ENCODE results near the gene RIPOR2.

RIPOR2 gene

GRCh38 chr6:24840187-24840586, 95.6 kb downstream of the RIPOR2 start:
- 100% methylated on average over 2 of the region's 2 CpGs for WGBS (ENCODE audit: insufficient coverage)
- no peak for DNase-seq
- H3K4me1 ChIP-seq (ENCODE audit: control extremely low read depth in 1 of 4, control insufficient read depth in 4 of 4, insufficient read depth in 4 of 4, low read length in 3 of 4) = no peaks in the 10 kb centered on the region
- H3K4me3 ChIP-seq (ENCODE audit: control insufficient read depth in 1 of 7, extremely low read depth in 1 of 7, insufficient read depth in 4 of 7, low read depth in 2 of 7, low read length in 6 of 7) = no peak overlapping the region
- peaks cover 11 to 64% (median 40%) of the 10 kb centered on the region in 4 experiments for H3K36me3 ChIP-seq (ENCODE audit: control insufficient read depth in 4 of 4, insufficient read depth in 4 of 4, low read length in 3 of 4)
- CTCF ChIA-PET = no interaction called here
- POLR2A ChIA-PET = no interaction called here
- no peaks in the 10 kb centered on the region for H3K27me3 ChIP-seq (replicated peaks in 2 of 5; ENCODE audit: control insufficient read depth in 4 of 5, insufficient read depth in 5 of 5, low read length in 4 of 5)
- no peak overlapping the region for H3K27ac ChIP-seq (ENCODE audit: insufficient read depth in 1 of 2, low read depth in 1 of 2, low read length in 2 of 2, poor library complexity in 1 of 2, severe bottlenecking in 2 of 2)
- no peaks in the 10 kb centered on the region for H3K9me3 ChIP-seq (ENCODE audit: control extremely low read depth in 1 of 5, control insufficient read depth in 4 of 5, insufficient read depth in 2 of 5, low read depth in 1 of 5, low read length in 4 of 5)

GRCh38 chr6:24838994-24839393, 96.8 kb downstream of the RIPOR2 start:
- H3K27me3 ChIP-seq (replicated peaks in 2 of 5; ENCODE audit: control insufficient read depth in 4 of 5, insufficient read depth in 5 of 5, low read length in 4 of 5) = no peaks in the 10 kb centered on the region
- CTCF ChIA-PET = interaction anchor here (1.0 kb wide), 1 partner anchor 180 kb away, joined by 3 read pairs; no protein-coding TSS in a partner anchor
- no peak overlapping the region for H3K27ac ChIP-seq (ENCODE audit: insufficient read depth in 1 of 2, low read depth in 1 of 2, low read length in 2 of 2, poor library complexity in 1 of 2, severe bottlenecking in 2 of 2)
- no peak overlapping the region for H3K4me3 ChIP-seq (ENCODE audit: control insufficient read depth in 1 of 7, extremely low read depth in 1 of 7, insufficient read depth in 4 of 7, low read depth in 2 of 7, low read length in 6 of 7)
- no peaks in the 10 kb centered on the region for H3K4me1 ChIP-seq (ENCODE audit: control extremely low read depth in 1 of 4, control insufficient read depth in 4 of 4, insufficient read depth in 4 of 4, low read length in 3 of 4)
- DNase-seq = no peak
- peaks cover 0 to 1% (median 0%) of the 10 kb centered on the region in 5 experiments for H3K9me3 ChIP-seq (ENCODE audit: control extremely low read depth in 1 of 5, control insufficient read depth in 4 of 5, insufficient read depth in 2 of 5, low read depth in 1 of 5, low read length in 4 of 5)
- WGBS (ENCODE audit: insufficient coverage) = 88% methylated on average over 3 of the region's 5 CpGs
- H3K36me3 ChIP-seq (ENCODE audit: control insufficient read depth in 4 of 4, insufficient read depth in 4 of 4, low read length in 3 of 4) = peaks cover 11 to 69% (median 38%) of the 10 kb centered on the region in 4 experiments
- POLR2A ChIA-PET = no interaction called here

DNA sequence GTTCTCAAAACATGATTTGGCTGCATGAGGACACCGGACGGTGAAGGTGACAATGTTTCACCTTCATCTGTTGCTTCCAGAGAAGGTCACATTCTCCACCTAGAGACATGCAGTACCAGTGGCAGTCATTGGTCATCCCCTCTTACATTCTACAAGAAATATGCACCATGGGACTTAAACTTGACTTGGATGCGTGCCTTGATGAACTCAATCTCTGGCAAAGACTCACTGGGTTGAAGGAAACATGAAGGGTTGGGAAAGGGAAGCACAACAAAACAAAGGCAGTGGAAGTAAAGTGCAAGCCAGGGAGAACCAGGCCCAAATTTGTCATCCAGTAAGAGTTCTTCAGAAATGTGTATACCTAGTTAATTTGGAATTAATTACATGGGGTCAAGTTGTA, 97.7 kb downstream of the RIPOR2 start:
- CTCF ChIA-PET = interaction anchor here (0.6 kb wide), 1 partner anchor 1261 kb away, joined by 3 read pairs; no protein-coding TSS in a partner anchor

DNA sequence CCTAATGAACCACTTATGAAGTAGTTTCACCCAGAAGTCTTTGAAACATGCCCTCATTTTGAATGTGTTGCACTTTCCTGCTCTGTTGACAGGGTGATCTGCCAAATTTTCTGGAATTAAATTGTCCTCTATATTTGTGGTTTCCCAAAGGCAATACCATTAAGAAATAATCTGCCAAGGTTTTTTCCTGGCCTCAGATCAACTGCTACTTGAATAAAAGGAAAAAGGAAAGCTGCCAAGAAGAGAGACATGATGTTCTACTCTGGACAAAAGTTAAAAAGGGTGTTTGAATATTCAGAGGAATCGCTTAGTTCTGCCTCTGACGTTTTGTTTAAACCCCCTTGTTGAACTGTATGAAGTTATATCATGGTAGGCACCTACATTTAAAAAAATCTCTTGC, 99.7 kb downstream of the RIPOR2 start:
- no peak overlapping the region for H3K4me3 ChIP-seq (ENCODE audit: control insufficient read depth in 1 of 7, extremely low read depth in 1 of 7, insufficient read depth in 4 of 7, low read depth in 2 of 7, low read length in 6 of 7)
- WGBS (ENCODE audit: insufficient coverage) = no CpG with 5 or more reads among the region's 2 CpGs
- H3K27ac ChIP-seq (ENCODE audit: insufficient read depth in 1 of 2, low read depth in 1 of 2, low read length in 2 of 2, poor library complexity in 1 of 2, severe bottlenecking in 2 of 2) = no peak overlapping the region
- H3K27me3 ChIP-seq (replicated peaks in 2 of 5; ENCODE audit: control insufficient read depth in 4 of 5, insufficient read depth in 5 of 5, low read length in 4 of 5) = no peaks in the 10 kb centered on the region
- H3K36me3 ChIP-seq (ENCODE audit: control insufficient read depth in 4 of 4, insufficient read depth in 4 of 4, low read length in 3 of 4) = peaks cover 17 to 71% (median 41%) of the 10 kb centered on the region in 4 experiments
- DNase-seq = no peak
- POLR2A ChIA-PET = no interaction called here
- peaks cover 0 to 3% (median 0%) of the 10 kb centered on the region in 5 experiments for H3K9me3 ChIP-seq (ENCODE audit: control extremely low read depth in 1 of 5, control insufficient read depth in 4 of 5, insufficient read depth in 2 of 5, low read depth in 1 of 5, low read length in 4 of 5)
- H3K4me1 ChIP-seq (ENCODE audit: control extremely low read depth in 1 of 4, control insufficient read depth in 4 of 4, insufficient read depth in 4 of 4, low read length in 3 of 4) = no peaks in the 10 kb centered on the region
- CTCF ChIA-PET = interaction anchor here (1.2 kb wide), 1 partner anchor 14 kb away, joined by 3 read pairs; no protein-coding TSS in a partner anchor

More for the DNA sequence above, 97.7 kb downstream of the RIPOR2 start:
- DNase-seq = no peak
- Histone ChIP-seq H3K4me1 (ENCODE audit: control extremely low read depth in 1 of 4, control insufficient read depth in 4 of 4, insufficient read depth in 4 of 4, low read length in 3 of 4) (no peaks in the 10 kb centered on the region), H3K36me3 (ENCODE audit: control insufficient read depth in 4 of 4, insufficient read depth in 4 of 4, low read length in 3 of 4) (peaks cover 14 to 70% (median 36%) of the 10 kb centered on the region in 4 experiments), H3K27me3 (replicated peaks in 2 of 5; ENCODE audit: control insufficient read depth in 4 of 5, insufficient read depth in 5 of 5, low read length in 4 of 5) (no peaks in the 10 kb centered on the region), H3K27ac (ENCODE audit: insufficient read depth in 1 of 2, low read depth in 1 of 2, low read length in 2 of 2, poor library complexity in 1 of 2, severe bottlenecking in 2 of 2) (no peak overlapping the region), H3K9me3 (ENCODE audit: control extremely low read depth in 1 of 5, control insufficient read depth in 4 of 5, insufficient read depth in 2 of 5, low read depth in 1 of 5, low read length in 4 of 5) (peaks cover 0 to 3% (median 0%) of the 10 kb centered on the region in 5 experiments), H3K4me3 (ENCODE audit: control insufficient read depth in 1 of 7, extremely low read depth in 1 of 7, insufficient read depth in 4 of 7, low read depth in 2 of 7, low read length in 6 of 7) (no peak overlapping the region)
- POLR2A ChIA-PET = no interaction called here
- 100% methylated on average over 3 of the region's 3 CpGs for WGBS (ENCODE audit: insufficient coverage)

DNA sequence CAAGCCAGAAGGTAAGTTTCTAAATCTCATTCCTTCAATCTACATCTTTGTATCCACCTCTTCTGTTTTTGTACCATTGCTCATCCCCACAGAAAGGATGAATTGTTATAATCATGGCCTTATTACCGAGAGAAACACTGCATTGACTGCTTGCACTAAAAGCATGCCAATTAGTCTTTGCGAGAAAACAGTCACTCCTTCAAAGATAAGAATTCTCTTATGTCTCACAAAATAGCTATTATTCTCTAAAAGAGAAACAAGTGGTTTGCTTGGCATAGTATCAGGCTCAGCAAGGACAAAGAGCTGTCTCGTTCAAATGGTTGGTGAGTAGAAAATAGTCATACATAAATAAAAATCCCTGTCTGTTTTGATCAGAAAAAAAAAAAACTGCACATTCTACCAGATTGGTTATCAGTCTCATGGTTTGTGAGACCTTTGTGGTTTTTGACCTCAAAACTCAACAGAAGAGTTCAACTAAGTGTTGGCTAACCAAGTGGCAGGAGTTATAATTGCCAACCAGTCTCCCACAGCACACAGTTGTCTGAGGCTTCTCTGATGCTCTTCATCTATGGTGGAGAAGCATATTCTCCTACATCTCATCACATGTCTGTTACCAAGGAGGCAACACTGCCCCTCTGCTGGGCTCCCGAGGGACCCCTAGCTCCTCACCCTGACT, 101.9 kb downstream of the RIPOR2 start:
- no peaks in the 10 kb centered on the region for H3K4me1 ChIP-seq (ENCODE audit: control extremely low read depth in 1 of 4, control insufficient read depth in 4 of 4, insufficient read depth in 4 of 4, low read length in 3 of 4)
- POLR2A ChIA-PET = no interaction called here

DNA sequence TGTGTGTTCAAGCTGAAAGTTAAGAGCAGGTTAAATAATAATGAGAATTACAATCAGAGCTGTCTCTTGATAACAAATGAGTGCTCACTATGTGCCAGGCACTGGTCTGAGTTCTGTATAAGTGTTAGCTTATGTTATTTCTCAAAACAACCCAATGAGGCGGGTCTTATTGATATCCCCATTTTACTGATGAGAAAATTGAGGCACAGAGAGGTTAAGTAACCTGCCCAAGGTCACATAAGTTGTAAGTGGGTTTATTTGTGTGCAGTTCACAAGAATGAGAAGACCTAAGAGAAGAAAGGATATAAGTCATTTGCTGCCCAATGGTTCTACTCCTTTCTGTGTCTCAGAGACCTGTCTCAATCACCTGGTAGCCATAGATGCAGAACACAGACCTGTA, 103.0 kb downstream of the RIPOR2 start:
- peaks cover 0 to 3% (median 0%) of the 10 kb centered on the region in 5 experiments for H3K9me3 ChIP-seq (ENCODE audit: control extremely low read depth in 1 of 5, control insufficient read depth in 4 of 5, insufficient read depth in 2 of 5, low read depth in 1 of 5, low read length in 4 of 5)
- no peaks in the 10 kb centered on the region for H3K27me3 ChIP-seq (replicated peaks in 2 of 5; ENCODE audit: control insufficient read depth in 4 of 5, insufficient read depth in 5 of 5, low read length in 4 of 5)
- ChIA-PET POLR2A (no interaction called here), CTCF (interaction anchor here (1.0 kb wide), 1 partner anchor 10 kb away, joined by 3 read pairs; no protein-coding TSS in a partner anchor)
- DNase-seq = no peak
- H3K36me3 ChIP-seq (ENCODE audit: control insufficient read depth in 4 of 4, insufficient read depth in 4 of 4, low read length in 3 of 4) = peaks cover 23 to 76% (median 31%) of the 10 kb centered on the region in 4 experiments
- WGBS (ENCODE audit: insufficient coverage) = no CpG with 5 or more reads among the region's 1 CpG
- no peaks in the 10 kb centered on the region for H3K4me1 ChIP-seq (ENCODE audit: control extremely low read depth in 1 of 4, control insufficient read depth in 4 of 4, insufficient read depth in 4 of 4, low read length in 3 of 4)
- no peak overlapping the region for H3K27ac ChIP-seq (ENCODE audit: insufficient read depth in 1 of 2, low read depth in 1 of 2, low read length in 2 of 2, poor library complexity in 1 of 2, severe bottlenecking in 2 of 2)
- H3K4me3 ChIP-seq (ENCODE audit: control insufficient read depth in 1 of 7, extremely low read depth in 1 of 7, insufficient read depth in 4 of 7, low read depth in 2 of 7, low read length in 6 of 7) = no peak overlapping the region

More for the DNA sequence above, 101.9 kb downstream of the RIPOR2 start:
- no peaks in the 10 kb centered on the region for H3K27me3 ChIP-seq (replicated peaks in 2 of 5; ENCODE audit: control insufficient read depth in 4 of 5, insufficient read depth in 5 of 5, low read length in 4 of 5)
- H3K27ac ChIP-seq (ENCODE audit: insufficient read depth in 1 of 2, low read depth in 1 of 2, low read length in 2 of 2, poor library complexity in 1 of 2, severe bottlenecking in 2 of 2) = no peak overlapping the region
- H3K36me3 ChIP-seq (ENCODE audit: control insufficient read depth in 4 of 4, insufficient read depth in 4 of 4, low read length in 3 of 4) = peaks cover 21 to 76% (median 30%) of the 10 kb centered on the region in 4 experiments
- WGBS (ENCODE audit: insufficient coverage) = 90% methylated on average over 2 of the region's 4 CpGs
- no peak for DNase-seq
- CTCF ChIA-PET = no interaction called here
- no peak overlapping the region for H3K4me3 ChIP-seq (ENCODE audit: control insufficient read depth in 1 of 7, extremely low read depth in 1 of 7, insufficient read depth in 4 of 7, low read depth in 2 of 7, low read length in 6 of 7)
- H3K9me3 ChIP-seq (ENCODE audit: control extremely low read depth in 1 of 5, control insufficient read depth in 4 of 5, insufficient read depth in 2 of 5, low read depth in 1 of 5, low read length in 4 of 5) = peaks cover 0 to 3% (median 0%) of the 10 kb centered on the region in 5 experiments

All from common myeloid progenitor, CD34-positive (primary cell).